Osteocyte (in vitro differentiated cells): ENCODE results near the gene ADGRL2. TPM values are rescaled to one million over a fixed set of nuclear protein-coding genes. Genes with fewer than 3 reads are reported as not detected.

Source experiments
- DNase-seq: peaks from one replicate; pipeline ENCODE4 v3.0.0; 2021; ENCODE audit warnings: mixed read lengths; ENCODE audit not compliant: unreplicated experiment; ENCODE audit errors: extremely low spot score
- H3K27ac Mint-ChIP-seq: one replicate; pipeline ENCODE4 v1.8.0; 2021; ENCODE audit warnings: mild to moderate bottlenecking, mixed read lengths; ENCODE audit not compliant: unreplicated experiment
- H3K27me3 Mint-ChIP-seq: one replicate; pipeline ENCODE4 v1.8.0; 2021; ENCODE audit warnings: mixed read lengths; ENCODE audit not compliant: unreplicated experiment
- H3K36me3 Mint-ChIP-seq: one replicate; pipeline ENCODE4 v1.8.0; 2021; ENCODE audit warnings: mixed read lengths; ENCODE audit not compliant: unreplicated experiment
- H3K4me1 Mint-ChIP-seq: one replicate; pipeline ENCODE4 v1.8.0; 2021; ENCODE audit warnings: mixed read lengths; ENCODE audit not compliant: unreplicated experiment
- H3K4me3 Mint-ChIP-seq: one replicate; pipeline ENCODE4 v1.8.0; 2021; ENCODE audit warnings: mild to moderate bottlenecking, moderate library complexity, mixed read lengths; ENCODE audit not compliant: unreplicated experiment
- H3K9me3 Mint-ChIP-seq: one replicate; pipeline ENCODE4 v1.8.0; 2021; ENCODE audit warnings: mixed read lengths; ENCODE audit not compliant: unreplicated experiment
- CTCF ChIP-seq: fragments of 200-600 bp; sonication (generic); IDR thresholded peaks from 2 replicates; pipeline ENCODE4 v1.5.0; 2021; ENCODE audit warnings: antibody characterized with exemption, mild to moderate bottlenecking, moderate library complexity
- total RNA-seq: library from RNA; stranded (reverse); gene quantifications from 2 replicates; pipeline ENCODE4 v1.2.1, GENCODE V29; 2021

The ADGRL2 gene
- total RNA-seq, 1 donor from 2014 or later: 76.3 TPM

- Mint-ChIP-seq H3K9me3 (no peaks in the 10 kb centered on the region), H3K27ac (no peak overlapping the region), H3K36me3 (peaks cover 51% of the 10 kb centered on the region), H3K27me3 (no peaks in the 10 kb centered on the region), H3K4me3 (no peak overlapping the region), H3K4me1 (no peaks in the 10 kb centered on the region)
- TF ChIP-seq CTCF: no peak
- no peak for DNase-seq
Observed at GRCh38 chr1:81970416-81970815, 169.7 kb downstream of the ADGRL2 start.

- no peaks in the 10 kb centered on the region for H3K27me3 Mint-ChIP-seq
- no peak overlapping the region for H3K27ac Mint-ChIP-seq
- no peak for TF ChIP-seq CTCF
- peaks cover 11% of the 10 kb centered on the region for H3K4me1 Mint-ChIP-seq
- no peak for DNase-seq
- H3K9me3 Mint-ChIP-seq: no peaks in the 10 kb centered on the region
- no peak overlapping the region for H3K4me3 Mint-ChIP-seq
- peaks cover 27% of the 10 kb centered on the region for H3K36me3 Mint-ChIP-seq
Observed at GRCh38 chr1:81974222-81974841, 173.6 kb downstream of the ADGRL2 start.

- Mint-ChIP-seq H3K36me3 (peaks cover 30% of the 10 kb centered on the region), H3K4me1 (peaks cover 13% of the 10 kb centered on the region), H3K9me3 (no peaks in the 10 kb centered on the region), H3K4me3 (no peak overlapping the region), H3K27me3 (no peaks in the 10 kb centered on the region), H3K27ac (no peak overlapping the region)
- no peak for DNase-seq
- TF ChIP-seq CTCF: no peak
Observed at GRCh38 chr1:81974883-81975555, 174.3 kb downstream of the ADGRL2 start.

- no peak overlapping the region for H3K27ac Mint-ChIP-seq
- DNase-seq: no peak
- no peaks in the 10 kb centered on the region for H3K27me3 Mint-ChIP-seq
- no peak for TF ChIP-seq CTCF
- H3K4me3 Mint-ChIP-seq: no peak overlapping the region
- H3K4me1 Mint-ChIP-seq: peaks cover 13% of the 10 kb centered on the region
- no peaks in the 10 kb centered on the region for H3K9me3 Mint-ChIP-seq
- peaks cover 31% of the 10 kb centered on the region for H3K36me3 Mint-ChIP-seq
Observed at GRCh38 chr1:81976539-81976938, 175.8 kb downstream of the ADGRL2 start.

- no peak for DNase-seq
- H3K36me3 Mint-ChIP-seq: peaks cover 44% of the 10 kb centered on the region
- H3K27me3 Mint-ChIP-seq: no peaks in the 10 kb centered on the region
- H3K9me3 Mint-ChIP-seq: peaks cover 10% of the 10 kb centered on the region
- H3K27ac Mint-ChIP-seq: no peak overlapping the region
- no peak overlapping the region for H3K4me3 Mint-ChIP-seq
- peaks cover 13% of the 10 kb centered on the region for H3K4me1 Mint-ChIP-seq
- TF ChIP-seq CTCF: no peak
Observed at GRCh38 chr1:81978945-81979344, 178.2 kb downstream of the ADGRL2 start.
